Measurements from ENCODE around the gene SLFN14. TPM values are rescaled to one million over a fixed set of nuclear protein-coding genes. Genes with fewer than 3 reads are reported as not detected.

SLFN14 gene
- total RNA-seq, 1 experiment from 2014 or later: not detected

GRCh38 chr17:35587074-35587961 lies 26.7 kb upstream of the SLFN14 start, which contains the start of gene AP2B1:
Gene AP2B1, plus strand, starts transcription at chr17:35587322. Its CDS starts 6,709 bp downstream, at chr17:35594031.
- no CpG with 5 or more reads among the region's 50 CpGs for WGBS (ENCODE audit: extremely low coverage, insufficient read length, low lambda C conversion rate)
- no peak within 1 kb of the TSS for H2BK15ac ChIP-seq (ENCODE audit: low read depth, low read length)
- H3K23ac ChIP-seq (ENCODE audit: insufficient read length, low read depth, low read length): no peak within 1 kb of the TSS
- peak within 1 kb of the TSS; percentile 72 for H3T11ph ChIP-seq (ENCODE audit: low read length)
- H3K9me3 ChIP-seq (ENCODE audit: control insufficient read depth, low read depth, low read length): no peaks in the 10 kb centered on the region
- H3K9me3 Mint-ChIP-seq: no peaks in the 10 kb centered on the region
- peak within 1 kb of the TSS; percentile 99 for H3K27ac Mint-ChIP-seq
- peaks cover 7% of the 10 kb centered on the region for H3K79me1 ChIP-seq (ENCODE audit: insufficient read depth, low read depth, low read length, poor library complexity, severe bottlenecking)
- H3K27ac ChIP-seq (ENCODE audit: insufficient read length, low read depth, low read length): peak within 1 kb of the TSS; percentile 90
- peak; percentile 98 for DNase-seq
- peaks cover 20% of the 10 kb centered on the region in 2 experiments for H3K4me1 Mint-ChIP-seq
- no peaks in the 10 kb centered on the region for H3K27me3 ChIP-seq (ENCODE audit: insufficient read depth, low read length)
- peaks cover 8% of the 10 kb centered on the region for H3K27me3 Mint-ChIP-seq (ENCODE audit: low read depth)
- peak within 1 kb of the TSS; percentile 79 for H3K4me2 ChIP-seq (ENCODE audit: insufficient read depth, insufficient read length, low read length)
- H4K91ac ChIP-seq (ENCODE audit: insufficient read length, low read depth, low read length): peak within 1 kb of the TSS; percentile 25
- H3K56ac ChIP-seq (ENCODE audit: insufficient read length, low read depth, low read length): no peak within 1 kb of the TSS
- H2BK20ac ChIP-seq (ENCODE audit: low read depth, low read length, poor library complexity, severe bottlenecking): no peak within 1 kb of the TSS
- peak within 1 kb of the TSS; percentile 86 for H3K14ac ChIP-seq (ENCODE audit: insufficient read depth, low read length)
- H2AK5ac ChIP-seq (ENCODE audit: insufficient read length, low read length): no peak within 1 kb of the TSS
- peak within 1 kb of the TSS; percentile 98 for H4K8ac ChIP-seq (replicated peaks; ENCODE audit: insufficient read length, low read depth, low read length)
- H4K20me1 ChIP-seq (ENCODE audit: control insufficient read depth, insufficient read depth, insufficient read length): no peaks in the 10 kb centered on the region
- H2AFZ ChIP-seq (ENCODE audit: low read length): no peak within 1 kb of the TSS
- TF ChIP-seq, protein P1, sequence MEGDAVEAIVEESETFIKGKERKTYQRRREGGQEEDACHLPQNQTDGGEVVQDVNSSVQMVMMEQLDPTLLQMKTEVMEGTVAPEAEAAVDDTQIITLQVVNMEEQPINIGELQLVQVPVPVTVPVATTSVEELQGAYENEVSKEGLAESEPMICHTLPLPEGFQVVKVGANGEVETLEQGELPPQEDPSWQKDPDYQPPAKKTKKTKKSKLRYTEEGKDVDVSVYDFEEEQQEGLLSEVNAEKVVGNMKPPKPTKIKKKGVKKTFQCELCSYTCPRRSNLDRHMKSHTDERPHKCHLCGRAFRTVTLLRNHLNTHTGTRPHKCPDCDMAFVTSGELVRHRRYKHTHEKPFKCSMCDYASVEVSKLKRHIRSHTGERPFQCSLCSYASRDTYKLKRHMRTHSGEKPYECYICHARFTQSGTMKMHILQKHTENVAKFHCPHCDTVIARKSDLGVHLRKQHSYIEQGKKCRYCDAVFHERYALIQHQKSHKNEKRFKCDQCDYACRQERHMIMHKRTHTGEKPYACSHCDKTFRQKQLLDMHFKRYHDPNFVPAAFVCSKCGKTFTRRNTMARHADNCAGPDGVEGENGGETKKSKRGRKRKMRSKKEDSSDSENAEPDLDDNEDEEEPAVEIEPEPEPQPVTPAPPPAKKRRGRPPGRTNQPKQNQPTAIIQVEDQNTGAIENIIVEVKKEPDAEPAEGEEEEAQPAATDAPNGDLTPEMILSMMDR (conservative IDR thresholded peaks at IDR 0.05): no peak
- no peaks in the 10 kb centered on the region for H3K23me2 ChIP-seq (ENCODE audit: insufficient read length, low read depth, low read length, poor library complexity, severe bottlenecking)
- H3K9ac ChIP-seq (ENCODE audit: extremely low read depth, insufficient read length, low read length): peak within 1 kb of the TSS; percentile 83
- peak within 1 kb of the TSS; percentile 94 to 99 for H3K4me3 Mint-ChIP-seq
- H2BK5ac ChIP-seq (ENCODE audit: insufficient read length, low read length): peak within 1 kb of the TSS; percentile 56
- no peak within 1 kb of the TSS for H2BK120ac ChIP-seq (ENCODE audit: low read depth, low read length, poor library complexity, severe bottlenecking)
- no peaks in the 10 kb centered on the region; the same call in 1 of the 2 replicates for H3K4me1 ChIP-seq (ENCODE audit: insufficient read depth, low read length)
- H3K36me3 Mint-ChIP-seq (ENCODE audit: insufficient read depth in 1 of 3, low read depth in 3 of 3): no peaks in the 10 kb centered on the region
- peak within 1 kb of the TSS; percentile 25 for H2BK12ac ChIP-seq (ENCODE audit: insufficient read length, low read depth, low read length)
- H3K79me2 ChIP-seq (ENCODE audit: insufficient read depth, low read length): peaks cover 8% of the 10 kb centered on the region; the same call in 1 of the 2 replicates
- no peak within 1 kb of the TSS; the same call in 1 of the 2 replicates for H3K4ac ChIP-seq (ENCODE audit: low read depth, low read length)
- H3K18ac ChIP-seq (ENCODE audit: insufficient read length, low read depth, low read length): peak within 1 kb of the TSS; percentile 76
- H4K5ac ChIP-seq (ENCODE audit: insufficient read length, low read depth, low read length): peak within 1 kb of the TSS; percentile 98

Measured in H9 (cell line).